Measurements from ENCODE around the gene SDHC. TPM values are rescaled to one million over a fixed set of nuclear protein-coding genes. Genes with fewer than 3 reads are reported as not detected.
"Not testable (repeated sequence)": the region's sequence is repeated elsewhere in the genome, so short reads cannot be mapped to it uniquely, and the experiment has no call there.

The SDHC gene
- total and polyA plus RNA-seq, 2 experiments from 2014 or later: 84.4 to 107 TPM

DNA sequence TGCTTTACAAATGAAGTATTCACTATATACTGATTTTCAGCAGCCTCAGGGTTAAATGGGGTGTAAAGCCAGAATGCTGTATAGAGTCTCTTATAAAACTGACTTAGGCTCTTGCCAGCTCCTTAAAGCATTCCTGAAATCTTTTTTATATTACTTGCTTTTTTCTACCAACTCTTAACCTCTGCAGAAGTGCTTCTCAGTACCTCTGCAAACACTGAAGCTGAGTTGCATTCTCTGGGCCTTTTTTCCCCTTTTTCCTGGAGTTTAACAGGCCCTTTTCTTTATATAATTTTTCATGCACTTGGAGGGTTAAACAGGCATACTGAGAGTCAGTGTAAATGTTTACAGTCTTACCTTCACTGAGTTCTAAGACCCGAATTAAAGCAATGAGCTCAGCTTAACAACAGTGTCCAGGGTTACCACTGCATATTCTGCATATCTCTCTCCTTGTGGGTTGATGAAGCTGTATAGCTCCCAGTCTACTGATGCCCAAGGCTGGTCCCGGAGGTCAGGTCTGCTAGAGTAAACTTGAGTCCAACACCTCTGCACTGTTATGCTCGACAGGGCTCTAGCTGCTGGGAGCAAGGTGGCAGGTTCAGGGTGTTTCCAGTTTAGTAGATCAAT lies 94.4 kb downstream of the SDHC start:
- TF ChIP-seq CREB1 (CRISPR knock-in tag; IDR thresholded peaks at IDR 0.05; ENCODE audit: low read depth): no peak
- TF ChIP-seq, protein P1, sequence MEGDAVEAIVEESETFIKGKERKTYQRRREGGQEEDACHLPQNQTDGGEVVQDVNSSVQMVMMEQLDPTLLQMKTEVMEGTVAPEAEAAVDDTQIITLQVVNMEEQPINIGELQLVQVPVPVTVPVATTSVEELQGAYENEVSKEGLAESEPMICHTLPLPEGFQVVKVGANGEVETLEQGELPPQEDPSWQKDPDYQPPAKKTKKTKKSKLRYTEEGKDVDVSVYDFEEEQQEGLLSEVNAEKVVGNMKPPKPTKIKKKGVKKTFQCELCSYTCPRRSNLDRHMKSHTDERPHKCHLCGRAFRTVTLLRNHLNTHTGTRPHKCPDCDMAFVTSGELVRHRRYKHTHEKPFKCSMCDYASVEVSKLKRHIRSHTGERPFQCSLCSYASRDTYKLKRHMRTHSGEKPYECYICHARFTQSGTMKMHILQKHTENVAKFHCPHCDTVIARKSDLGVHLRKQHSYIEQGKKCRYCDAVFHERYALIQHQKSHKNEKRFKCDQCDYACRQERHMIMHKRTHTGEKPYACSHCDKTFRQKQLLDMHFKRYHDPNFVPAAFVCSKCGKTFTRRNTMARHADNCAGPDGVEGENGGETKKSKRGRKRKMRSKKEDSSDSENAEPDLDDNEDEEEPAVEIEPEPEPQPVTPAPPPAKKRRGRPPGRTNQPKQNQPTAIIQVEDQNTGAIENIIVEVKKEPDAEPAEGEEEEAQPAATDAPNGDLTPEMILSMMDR (conservative IDR thresholded peaks at IDR 0.05; ENCODE audit: low read depth in 2 of 2): no peak
- TF ChIP-seq, protein P2, sequence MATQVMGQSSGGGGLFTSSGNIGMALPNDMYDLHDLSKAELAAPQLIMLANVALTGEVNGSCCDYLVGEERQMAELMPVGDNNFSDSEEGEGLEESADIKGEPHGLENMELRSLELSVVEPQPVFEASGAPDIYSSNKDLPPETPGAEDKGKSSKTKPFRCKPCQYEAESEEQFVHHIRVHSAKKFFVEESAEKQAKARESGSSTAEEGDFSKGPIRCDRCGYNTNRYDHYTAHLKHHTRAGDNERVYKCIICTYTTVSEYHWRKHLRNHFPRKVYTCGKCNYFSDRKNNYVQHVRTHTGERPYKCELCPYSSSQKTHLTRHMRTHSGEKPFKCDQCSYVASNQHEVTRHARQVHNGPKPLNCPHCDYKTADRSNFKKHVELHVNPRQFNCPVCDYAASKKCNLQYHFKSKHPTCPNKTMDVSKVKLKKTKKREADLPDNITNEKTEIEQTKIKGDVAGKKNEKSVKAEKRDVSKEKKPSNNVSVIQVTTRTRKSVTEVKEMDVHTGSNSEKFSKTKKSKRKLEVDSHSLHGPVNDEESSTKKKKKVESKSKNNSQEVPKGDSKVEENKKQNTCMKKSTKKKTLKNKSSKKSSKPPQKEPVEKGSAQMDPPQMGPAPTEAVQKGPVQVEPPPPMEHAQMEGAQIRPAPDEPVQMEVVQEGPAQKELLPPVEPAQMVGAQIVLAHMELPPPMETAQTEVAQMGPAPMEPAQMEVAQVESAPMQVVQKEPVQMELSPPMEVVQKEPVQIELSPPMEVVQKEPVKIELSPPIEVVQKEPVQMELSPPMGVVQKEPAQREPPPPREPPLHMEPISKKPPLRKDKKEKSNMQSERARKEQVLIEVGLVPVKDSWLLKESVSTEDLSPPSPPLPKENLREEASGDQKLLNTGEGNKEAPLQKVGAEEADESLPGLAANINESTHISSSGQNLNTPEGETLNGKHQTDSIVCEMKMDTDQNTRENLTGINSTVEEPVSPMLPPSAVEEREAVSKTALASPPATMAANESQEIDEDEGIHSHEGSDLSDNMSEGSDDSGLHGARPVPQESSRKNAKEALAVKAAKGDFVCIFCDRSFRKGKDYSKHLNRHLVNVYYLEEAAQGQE (IDR thresholded peaks at IDR 0.05; ENCODE audit: unreplicated experiment): no peak
- no peak for TF ChIP-seq EZH2phosphoT487 (IDR thresholded peaks at IDR 0.05; ENCODE audit: unreplicated experiment)
- no peak for TF ChIP-seq STAT1 (IDR thresholded peaks at IDR 0.05; ENCODE audit: unreplicated experiment)
- TF ChIP-seq EZH2 (IDR thresholded peaks at IDR 0.05; ENCODE audit: low read depth, unreplicated experiment): no peak
- TF ChIP-seq POLR2AphosphoS5 (IDR thresholded peaks at IDR 0.05; ENCODE audit: low read depth): no peak
- no peak for TF ChIP-seq JUNB (IDR thresholded peaks at IDR 0.05; ENCODE audit: unreplicated experiment)
- no peak for TF ChIP-seq NANOG (IDR thresholded peaks at IDR 0.05; ENCODE audit: borderline replicate concordance)
- TF ChIP-seq ZNF114 (CRISPR knock-in tag; IDR thresholded peaks at IDR 0.05): no peak
- TF ChIP-seq, protein P3, sequence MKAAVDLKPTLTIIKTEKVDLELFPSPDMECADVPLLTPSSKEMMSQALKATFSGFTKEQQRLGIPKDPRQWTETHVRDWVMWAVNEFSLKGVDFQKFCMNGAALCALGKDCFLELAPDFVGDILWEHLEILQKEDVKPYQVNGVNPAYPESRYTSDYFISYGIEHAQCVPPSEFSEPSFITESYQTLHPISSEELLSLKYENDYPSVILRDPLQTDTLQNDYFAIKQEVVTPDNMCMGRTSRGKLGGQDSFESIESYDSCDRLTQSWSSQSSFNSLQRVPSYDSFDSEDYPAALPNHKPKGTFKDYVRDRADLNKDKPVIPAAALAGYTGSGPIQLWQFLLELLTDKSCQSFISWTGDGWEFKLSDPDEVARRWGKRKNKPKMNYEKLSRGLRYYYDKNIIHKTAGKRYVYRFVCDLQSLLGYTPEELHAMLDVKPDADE (IDR thresholded peaks at IDR 0.05): no peak
- H3K27me3 ChIP-seq (ENCODE audit: insufficient read depth): no peaks in the 10 kb centered on the region
- H2AFZ ChIP-seq: no peak overlapping the region
- no peak for ATAC-seq
- no peaks in the 10 kb centered on the region for H4K20me1 ChIP-seq (replicated peaks; ENCODE audit: insufficient read depth)
- H3K27me3 Mint-ChIP-seq (ENCODE audit: insufficient read depth, low read depth, poor library complexity): peaks cover 11% of the 10 kb centered on the region
- H3K4me1 Mint-ChIP-seq: peaks cover 29% of the 10 kb centered on the region
- H3K4me2 ChIP-seq: 0 out of 2 replicates have a peak overlapping the region, but pooled peaks have one; percentile 19
- H3K9me3 Mint-ChIP-seq: peaks cover 6% of the 10 kb centered on the region; the same call in 2 of the 3 replicates
- no peak for DNase-seq (ENCODE audit: low spot score)
- H3K9me2 ChIP-seq (ENCODE audit: insufficient read depth): no peaks in the 10 kb centered on the region
- H3K4me3 ChIP-seq: 0 out of 2 replicates have a peak overlapping the region, but pooled peaks have one; percentile 1
- no peak overlapping the region for H3K27ac Mint-ChIP-seq
- no peak overlapping the region for H3K27ac ChIP-seq (ENCODE audit: low read depth)
- H3K4me1 ChIP-seq (ENCODE audit: insufficient read depth): peaks cover 16% of the 10 kb centered on the region
- H3K36me3 ChIP-seq (ENCODE audit: insufficient read depth): no peaks in the 10 kb centered on the region
- no peaks in the 10 kb centered on the region; the same call in 2 of the 3 replicates for H3K36me3 Mint-ChIP-seq (ENCODE audit: low read depth)
- H3K79me2 ChIP-seq (replicated peaks; ENCODE audit: insufficient read depth): no peaks in the 10 kb centered on the region
- H3F3A ChIP-seq (replicated peaks; ENCODE audit: low read depth): no peaks in the 10 kb centered on the region
- H3K4me3 Mint-ChIP-seq: no peak overlapping the region

DNA sequence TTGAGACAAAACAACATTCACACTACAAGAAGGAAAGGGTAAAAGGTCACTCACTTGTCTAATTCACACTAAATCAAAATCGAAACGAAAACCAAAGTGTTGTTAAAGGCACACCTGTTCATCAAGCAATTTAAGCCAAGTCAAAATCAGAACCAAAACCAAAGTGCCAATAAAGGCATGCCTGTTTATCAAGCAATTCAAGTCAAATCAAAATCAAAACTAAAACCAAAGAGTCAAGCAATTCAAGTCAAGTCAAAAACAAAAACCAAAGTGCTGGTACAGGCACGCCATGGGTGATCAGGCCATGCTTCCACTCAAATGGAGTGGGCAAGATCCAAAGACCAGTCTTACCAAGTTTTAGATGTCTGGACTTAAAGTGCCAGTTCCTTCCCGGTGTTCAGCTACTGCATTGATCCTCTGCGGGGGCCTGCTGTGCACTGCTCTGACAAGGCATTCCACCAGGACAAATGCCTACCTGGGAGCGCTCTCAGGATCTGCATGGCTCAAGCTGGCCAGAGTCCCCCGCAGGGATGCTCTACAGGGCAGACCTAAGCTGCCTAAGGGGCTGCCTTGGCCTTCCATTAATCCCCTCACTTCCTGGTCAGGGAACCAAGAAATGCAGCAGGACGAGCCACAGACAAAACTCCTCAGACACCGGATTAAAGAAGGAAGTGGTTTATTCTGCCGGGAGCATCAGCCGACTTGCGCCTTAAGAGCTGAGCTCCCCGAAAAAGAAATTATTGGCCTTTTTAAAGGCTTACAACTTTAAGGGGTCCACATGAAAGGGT lies 95.9 kb downstream of the SDHC start:
- H3K4me2 ChIP-seq; H3K36me3 Mint-ChIP-seq (ENCODE audit: low read depth); H3K27ac ChIP-seq (ENCODE audit: low read depth); H3K27ac Mint-ChIP-seq; H3K27me3 ChIP-seq (ENCODE audit: insufficient read depth); H4K20me1 ChIP-seq (replicated peaks; ENCODE audit: insufficient read depth); H3K79me2 ChIP-seq (replicated peaks; ENCODE audit: insufficient read depth); H3K9me3 Mint-ChIP-seq; H3K36me3 ChIP-seq (ENCODE audit: insufficient read depth); H3K9me2 ChIP-seq (ENCODE audit: insufficient read depth); H3K4me3 ChIP-seq; H2AFZ ChIP-seq; H3F3A ChIP-seq (replicated peaks; ENCODE audit: low read depth); H3K4me3 Mint-ChIP-seq: not testable (repeated sequence)
- DNase-seq (ENCODE audit: low spot score): peak; percentile 48
- Mint-ChIP-seq H3K27me3 (ENCODE audit: insufficient read depth, low read depth, poor library complexity) (peaks cover 11% of the 10 kb centered on the region), H3K4me1 (peaks cover 29% of the 10 kb centered on the region)
- ATAC-seq: peak; percentile 89
- peaks cover 16% of the 10 kb centered on the region for H3K4me1 ChIP-seq (ENCODE audit: insufficient read depth)

DNA sequence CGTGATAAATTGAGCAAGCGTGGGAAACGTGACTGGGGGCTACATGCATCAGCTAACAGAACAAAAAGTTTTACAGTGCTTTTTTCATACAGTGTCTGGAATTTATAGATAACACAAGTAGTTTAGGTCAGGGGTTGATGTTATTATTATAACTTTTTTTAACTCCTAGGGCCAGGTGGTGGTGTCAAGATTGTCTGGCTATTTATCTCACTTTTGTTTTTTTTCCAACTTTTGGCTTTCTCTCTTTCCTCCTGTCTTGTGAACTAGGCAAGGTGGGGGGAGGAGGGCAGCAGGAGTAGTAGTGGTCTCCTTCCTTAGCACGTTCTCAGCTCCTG lies 96.4 kb downstream of the SDHC start:
- not testable (repeated sequence) for ATAC-seq; H3K27me3 Mint-ChIP-seq (ENCODE audit: insufficient read depth, low read depth, poor library complexity); H3K27ac ChIP-seq (ENCODE audit: low read depth); H2AFZ ChIP-seq; DNase-seq (ENCODE audit: low spot score); H3K36me3 Mint-ChIP-seq (ENCODE audit: low read depth); H3K4me2 ChIP-seq; H3K27me3 ChIP-seq (ENCODE audit: insufficient read depth); H4K20me1 ChIP-seq (replicated peaks; ENCODE audit: insufficient read depth); H3F3A ChIP-seq (replicated peaks; ENCODE audit: low read depth); H3K4me3 ChIP-seq; H3K79me2 ChIP-seq (replicated peaks; ENCODE audit: insufficient read depth); H3K36me3 ChIP-seq (ENCODE audit: insufficient read depth); H3K9me3 Mint-ChIP-seq; H3K4me3 Mint-ChIP-seq; H3K9me2 ChIP-seq (ENCODE audit: insufficient read depth); H3K27ac Mint-ChIP-seq
- H3K4me1 ChIP-seq (ENCODE audit: insufficient read depth): peaks cover 16% of the 10 kb centered on the region
- peaks cover 29% of the 10 kb centered on the region for H3K4me1 Mint-ChIP-seq

Data from GM23338 (cell line).